GM12878 (cell line): ENCODE results near the gene SNX12.

Source experiments
- CHD1 ChIP-seq: IDR thresholded peaks from 2 replicates; pipeline ENCODE4 v1.6.1; 2012; ENCODE audit warnings: low read depth, low read length, improper control_type of control experiment
- POLR2AphosphoS5 ChIP-seq: IDR thresholded peaks from 2 replicates; pipeline ENCODE4 v1.6.1; 2011; ENCODE audit warnings: mild to moderate bottlenecking, low read length, inconsistent platforms
- ZBED1 ChIP-seq: IDR thresholded peaks from 2 replicates; pipeline ENCODE4 v1.6.1; 2016; ENCODE audit warnings: borderline replicate concordance

GRCh38 chrX:71111141-71111843 is 43.2 kb upstream of the SNX12 start, which contains the start of gene IL2RG:
- TF ChIP-seq CHD1 = no peak
- TF ChIP-seq POLR2AphosphoS5 = peak; percentile 97
- peak; percentile 48; the same call in 1 of the 2 replicates for TF ChIP-seq ZBED1
